Right lobe of liver (tissue), 6 donors: ENCODE measurements around the gene KIF6. TPM values are rescaled to one million over a fixed set of nuclear protein-coding genes. Genes with fewer than 3 reads are reported as not detected.
A peak's percentile ranks its signal among the peaks of the same experiment; 100 is the strongest.

Source experiments
- ATAC-seq, 4 donors: fragments of 200-7000 bp; cut with Tn5 transposase; one replicate each; pipeline ENCODE4 v1.9.1; 2020; ENCODE audit warnings: mild to moderate bottlenecking in 4 of 4, moderate library complexity in 4 of 4
- DNase-seq, 3 donors: peaks; one replicate each; pipeline ENCODE4 v3.0.0-alpha.2; 2020
- H3K27ac ChIP-seq, 3 donors: fragments of 200-600 bp; one replicate each; pipeline ENCODE4 v1.8.0; 2022
- H3K27me3 ChIP-seq, 2 donors: fragments of 200-600 bp; one replicate each; pipeline ENCODE4 v1.8.0; 2022
- H3K36me3 ChIP-seq, 4 donors: fragments of 200-600 bp; sonication (generic) in 1 of 4; one replicate each; pipeline versions ENCODE4 v1.5.1 to v1.8.0; 2017 to 2022; ENCODE audit warnings: control low read depth in 1 of 4
- H3K4me1 ChIP-seq, 4 donors: fragments of 200-600 bp; sonication (generic) in 1 of 4; one replicate each; pipeline versions ENCODE4 v1.5.1 to v1.8.0; 2017 to 2022; ENCODE audit warnings: control low read depth in 1 of 4
- H3K4me3 ChIP-seq, 3 donors: fragments of 200-600 bp; one replicate each; pipeline ENCODE4 v1.8.0; 2022
- H3K9me3 ChIP-seq, 4 donors: fragments of 200-600 bp; sonication (generic) in 1 of 4; one replicate each; pipeline versions ENCODE4 v1.5.1 to v1.8.0; 2017 to 2022; ENCODE audit warnings: control low read depth in 1 of 4
- CTCF ChIP-seq, 4 donors: fragments of 200-600 bp in 3 of 4; fragments of 450-650 bp in 1 of 4; IDR thresholded peaks; one replicate each; pipeline versions ENCODE4 v1.5.1 to v1.8.0; 2016 to 2022; ENCODE audit warnings: antibody characterized with exemption in 4 of 4, mild to moderate bottlenecking in 2 of 4
- POLR2A ChIP-seq: fragments of 450-650 bp; IDR thresholded peaks from one replicate; pipeline ENCODE4 v1.6.1; 2017; ENCODE audit warnings: antibody characterized with exemption, mild to moderate bottlenecking
- WGBS: methylation state at CpG from one replicate; pipeline ENCODE4 v1.1.6; 2018; ENCODE audit warnings: low coverage, low lambda C conversion rate; ENCODE audit not compliant: insufficient coverage; ENCODE audit errors: missing lambda C conversion rate; 5-methylcytosine and 5-hydroxymethylcytosine counted together
- intact Hi-C, 2 donors: fragments of 100-400 bp; cut with DNase I; formaldehyde crosslinking; loops; one replicate each; pipeline versions ENCODE4 v1.11.2 to v1.14.1; 2022
- total RNA-seq, 6 experiments: library from RNA; depleted of rRNA in 2 of 6; stranded (reverse); fragments of >200 nt in 2 of 6; fragmentation: NEBNext Ultra II Directional in 3 of 6; extraction: Animal tissue kit (Norgen Biotek cat#: 25700) in 3 of 6; gene quantifications; one replicate each; pipeline versions ENCODE4 v1.1.0 to v1.2.4, GENCODE V29; 2016 to 2023
- donor health status: DM: no; HTN: yes; CAD: no.
- donor health status: DM: no; HTN: no; CAD: no.
- donor health status: DM: no; HTN: no; CAD: no.
- donor health status: DM: no; HTN: yes; CAD: no.
- donor health status: DM: no; HTN: yes; CAD: no.

The KIF6 gene
- total RNA-seq, 6 experiments from 2014 or later = 0.18 to 0.83 (median 0.37) TPM; not detected in 2

- H3K36me3 ChIP-seq = no peaks in the 10 kb centered on the region
- H3K27ac ChIP-seq = no peak overlapping the region
- DNase-seq = no peak
- intact Hi-C loops = no loop called here
- no peaks in the 10 kb centered on the region for H3K4me1 ChIP-seq
- no peaks in the 10 kb centered on the region for H3K27me3 ChIP-seq
- 74% methylated on average over 8 of the region's 11 CpGs for WGBS
- H3K4me3 ChIP-seq = no peak overlapping the region
- no peak for ATAC-seq
- TF ChIP-seq POLR2A (no peak), CTCF (IDR thresholded peaks at IDR 0.05) (no peak)
- no peaks in the 10 kb centered on the region for H3K9me3 ChIP-seq
Observed at GRCh38 chr6:39432330-39433025, 292.7 kb downstream of the KIF6 start.

DNA sequence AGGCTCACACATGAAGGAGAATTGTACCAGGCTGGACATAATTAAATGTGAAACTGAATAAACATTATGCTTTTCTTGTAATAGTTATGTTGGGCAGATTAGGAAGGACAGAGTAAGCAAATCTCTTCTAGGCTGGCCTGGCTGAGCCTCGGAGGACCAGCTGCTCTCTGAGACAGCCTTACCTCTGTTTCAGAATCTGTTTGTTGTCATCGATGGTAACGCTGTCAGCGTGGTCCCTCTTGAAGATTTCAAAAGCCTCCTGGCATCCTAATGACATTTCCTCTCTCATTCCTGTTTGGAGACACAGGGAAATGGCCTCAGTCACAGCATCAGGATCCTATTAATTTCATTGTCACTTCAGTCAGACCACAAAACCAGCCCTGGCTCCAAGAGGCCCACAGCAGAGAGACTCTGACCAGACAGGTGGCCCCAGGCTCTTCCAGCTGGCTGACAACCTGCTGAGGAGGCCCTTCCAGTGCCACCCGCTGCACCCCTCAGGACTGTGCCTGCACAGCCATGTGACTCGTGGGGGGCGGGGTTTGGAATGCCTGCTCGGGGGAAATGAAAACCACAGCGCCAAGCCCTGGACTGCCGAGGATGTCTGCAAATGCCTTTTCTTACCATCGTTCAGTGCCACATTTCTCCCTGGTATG, 294.2 kb downstream of the KIF6 start:
- Histone ChIP-seq H3K9me3 (no peaks in the 10 kb centered on the region), H3K27me3 (no peaks in the 10 kb centered on the region), H3K27ac (no peak overlapping the region), H3K4me1 (no peaks in the 10 kb centered on the region), H3K36me3 (no peaks in the 10 kb centered on the region), H3K4me3 (no peak overlapping the region)
- WGBS = 67% methylated on average over 6 of the region's 11 CpGs
- TF ChIP-seq POLR2A (no peak), CTCF (IDR thresholded peaks at IDR 0.05) (no peak)
- DNase-seq (peak in 1 of 3 donors; percentile 59), ATAC-seq (no peak)
- intact Hi-C loops = no loop called here

DNA sequence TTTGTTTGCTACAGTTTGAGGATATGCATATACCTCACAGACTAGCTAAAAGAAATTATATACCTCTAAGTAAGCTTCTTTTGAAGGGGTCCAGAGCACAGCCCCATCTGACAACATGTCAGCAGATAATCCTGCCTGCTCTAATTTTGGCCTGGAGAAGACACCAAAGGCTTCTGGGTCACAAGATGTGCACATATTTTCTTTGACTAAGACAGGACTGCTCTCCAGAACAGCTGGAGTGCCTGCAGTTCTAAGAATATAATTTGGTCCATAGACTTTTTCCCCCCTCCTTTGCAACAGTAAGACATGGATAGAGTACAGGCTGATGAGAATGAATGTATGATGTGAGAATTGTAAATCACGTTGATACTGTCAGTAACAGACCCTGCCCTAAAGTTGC, 294.8 kb downstream of the KIF6 start:
- ATAC-seq (no peak), DNase-seq (no peak)
- Histone ChIP-seq H3K27ac (no peak overlapping the region), H3K4me3 (no peak overlapping the region), H3K4me1 (no peaks in the 10 kb centered on the region), H3K27me3 (no peaks in the 10 kb centered on the region), H3K9me3 (no peaks in the 10 kb centered on the region), H3K36me3 (no peaks in the 10 kb centered on the region)
- 54% methylated on average over 1 of the region's 1 CpG for WGBS
- no peak for TF ChIP-seq CTCF (IDR thresholded peaks at IDR 0.05)
- TF ChIP-seq POLR2A = no peak
- intact Hi-C loops = no loop called here

DNA sequence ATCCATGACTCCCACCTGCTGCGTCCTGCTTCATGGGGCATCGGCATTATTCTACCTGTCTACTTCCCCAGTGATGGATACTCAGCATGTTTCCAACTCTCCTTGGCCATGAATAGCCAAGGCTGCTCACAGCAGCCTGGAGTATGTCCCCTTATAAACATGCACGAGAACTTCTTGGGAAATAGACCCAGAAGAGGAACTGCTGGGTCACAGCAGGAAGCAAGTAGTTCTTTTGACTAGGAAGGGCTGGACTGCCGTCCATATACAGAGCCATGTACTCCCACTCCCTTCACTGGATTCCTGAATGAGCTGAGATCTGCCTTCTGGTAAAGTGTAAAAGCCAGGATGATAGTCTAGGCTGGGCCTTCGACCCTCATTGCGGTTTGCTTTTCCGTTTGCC, 296.4 kb downstream of the KIF6 start:
- WGBS = 79% methylated on average over 7 of the region's 7 CpGs
- no peaks in the 10 kb centered on the region for H3K9me3 ChIP-seq
- H3K27me3 ChIP-seq = no peaks in the 10 kb centered on the region
- intact Hi-C loops = no loop called here
- no peaks in the 10 kb centered on the region for H3K36me3 ChIP-seq
- no peak overlapping the region for H3K27ac ChIP-seq
- H3K4me1 ChIP-seq = no peaks in the 10 kb centered on the region
- ATAC-seq (no peak), DNase-seq (no peak)
- TF ChIP-seq CTCF (IDR thresholded peaks at IDR 0.05) (no peak), POLR2A (no peak)
- H3K4me3 ChIP-seq = no peak overlapping the region
